ENCODE measurements around the gene ITGB8.

ITGB8 gene

DNA sequence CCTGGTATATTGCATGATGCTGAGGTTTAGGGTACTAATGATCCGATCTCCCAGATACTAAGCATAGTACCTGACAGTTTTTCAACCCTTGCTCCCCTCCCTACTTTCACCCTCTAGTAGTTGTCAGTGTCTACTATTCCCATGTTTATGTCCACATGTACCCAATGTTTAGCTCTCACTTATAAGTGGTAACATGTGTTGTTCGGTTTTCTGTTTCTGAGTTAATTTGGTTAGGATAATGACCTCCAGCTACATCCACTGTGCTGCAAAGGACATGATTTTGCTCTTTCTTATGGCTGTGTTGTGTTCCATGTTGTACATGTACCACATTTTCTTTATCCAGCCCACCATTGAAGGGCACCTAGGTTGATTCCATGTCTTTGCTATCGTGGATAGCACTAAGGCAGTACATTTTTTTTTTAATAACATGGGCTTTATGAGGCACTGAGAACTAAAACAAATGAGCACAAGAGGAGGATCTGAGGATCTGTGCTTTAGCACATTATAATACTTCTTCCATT is 28.1 kb downstream of the ITGB8 start:
- Histone ChIP-seq H3K27ac (ENCODE audit: low read length) (no peak overlapping the region), H3K9me3 (ENCODE audit: control insufficient read depth, low read depth, low read length) (no peaks in the 10 kb centered on the region), H3K9ac (ENCODE audit: low read length) (no peak overlapping the region), H3K4me1 (ENCODE audit: control insufficient read depth, low read depth, low read length) (no peaks in the 10 kb centered on the region), H3K4me3 (ENCODE audit: low read length) (no peak overlapping the region), H3K27me3 (ENCODE audit: control insufficient read depth, insufficient read depth, low read length) (no peaks in the 10 kb centered on the region), H3K36me3 (ENCODE audit: control insufficient read depth, low read depth, low read length) (no peaks in the 10 kb centered on the region)

DNA sequence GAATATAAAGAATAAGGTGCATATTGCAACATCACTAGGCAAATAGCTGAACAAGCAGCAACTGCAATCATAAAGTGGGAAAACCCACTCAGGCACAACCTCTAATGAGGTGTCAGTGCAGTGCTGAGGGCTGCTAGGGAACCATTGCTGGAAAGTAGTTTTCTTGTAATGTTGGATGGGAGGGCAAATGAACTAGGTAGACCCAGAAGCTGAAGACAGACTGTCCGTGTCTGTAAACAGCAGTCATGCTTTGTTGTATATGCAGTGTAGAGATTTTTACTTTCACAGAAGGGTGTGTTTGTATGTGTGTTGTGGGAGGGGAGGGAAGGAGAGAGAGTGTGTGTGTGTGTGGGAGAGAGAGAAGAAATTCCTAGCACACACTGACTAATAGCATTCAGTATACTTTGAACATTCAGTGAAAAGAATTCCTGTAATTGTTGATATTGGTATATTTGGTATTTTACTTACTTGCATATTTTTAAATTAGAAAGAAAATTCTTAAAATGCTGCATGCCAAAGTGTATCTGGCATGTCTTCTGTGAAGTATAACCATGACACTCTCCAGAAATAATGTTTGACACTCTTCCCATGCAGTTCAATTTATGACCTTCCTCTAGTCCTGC is 28.8 kb downstream of the ITGB8 start:
- Histone ChIP-seq H3K4me1 (ENCODE audit: control insufficient read depth, low read depth, low read length) (no peaks in the 10 kb centered on the region), H3K9me3 (ENCODE audit: control insufficient read depth, low read depth, low read length) (no peaks in the 10 kb centered on the region), H3K36me3 (ENCODE audit: control insufficient read depth, low read depth, low read length) (no peaks in the 10 kb centered on the region), H3K27ac (ENCODE audit: low read length) (no peak overlapping the region), H3K9ac (ENCODE audit: low read length) (no peak overlapping the region), H3K27me3 (ENCODE audit: control insufficient read depth, insufficient read depth, low read length) (no peaks in the 10 kb centered on the region), H3K4me3 (ENCODE audit: low read length) (no peak overlapping the region)

DNA sequence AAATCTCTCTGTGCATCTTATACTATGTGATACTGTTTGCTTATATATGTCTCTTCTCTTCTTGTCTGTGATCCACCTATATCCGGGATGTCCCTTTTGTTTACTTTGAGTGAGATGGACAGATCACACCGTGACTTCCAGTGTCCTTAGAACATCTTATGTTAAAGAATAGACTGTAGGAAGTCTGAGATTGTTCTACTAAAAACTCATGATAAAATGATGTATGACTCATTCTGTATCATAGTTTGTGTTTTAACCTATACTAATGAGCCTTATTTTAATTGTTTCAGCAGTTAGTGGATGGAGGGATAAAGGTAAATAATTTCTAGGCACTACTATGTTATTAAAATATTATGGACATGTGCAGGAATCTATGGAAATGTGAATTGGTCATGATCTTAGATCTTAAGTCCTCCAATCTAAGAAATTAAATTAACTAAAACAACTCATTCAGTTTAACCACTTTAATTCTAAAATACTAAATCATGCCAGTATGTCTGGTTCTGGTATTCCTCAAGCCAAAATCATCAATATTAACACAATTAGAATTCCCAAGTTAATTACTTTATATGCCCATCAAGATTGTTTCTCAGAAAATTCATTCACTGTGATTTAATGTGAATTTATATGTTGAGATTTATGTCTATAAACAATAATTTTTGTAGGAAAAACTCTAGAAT is 32.0 kb downstream of the ITGB8 start:
- Histone ChIP-seq H3K9me3 (ENCODE audit: control insufficient read depth, low read depth, low read length) (no peaks in the 10 kb centered on the region), H3K9ac (ENCODE audit: low read length) (no peak overlapping the region), H3K27me3 (ENCODE audit: control insufficient read depth, insufficient read depth, low read length) (no peaks in the 10 kb centered on the region), H3K27ac (ENCODE audit: low read length) (no peak overlapping the region), H3K36me3 (ENCODE audit: control insufficient read depth, low read depth, low read length) (peaks cover 4% of the 10 kb centered on the region), H3K4me3 (ENCODE audit: low read length) (no peak overlapping the region), H3K4me1 (ENCODE audit: control insufficient read depth, low read depth, low read length) (no peaks in the 10 kb centered on the region)

DNA sequence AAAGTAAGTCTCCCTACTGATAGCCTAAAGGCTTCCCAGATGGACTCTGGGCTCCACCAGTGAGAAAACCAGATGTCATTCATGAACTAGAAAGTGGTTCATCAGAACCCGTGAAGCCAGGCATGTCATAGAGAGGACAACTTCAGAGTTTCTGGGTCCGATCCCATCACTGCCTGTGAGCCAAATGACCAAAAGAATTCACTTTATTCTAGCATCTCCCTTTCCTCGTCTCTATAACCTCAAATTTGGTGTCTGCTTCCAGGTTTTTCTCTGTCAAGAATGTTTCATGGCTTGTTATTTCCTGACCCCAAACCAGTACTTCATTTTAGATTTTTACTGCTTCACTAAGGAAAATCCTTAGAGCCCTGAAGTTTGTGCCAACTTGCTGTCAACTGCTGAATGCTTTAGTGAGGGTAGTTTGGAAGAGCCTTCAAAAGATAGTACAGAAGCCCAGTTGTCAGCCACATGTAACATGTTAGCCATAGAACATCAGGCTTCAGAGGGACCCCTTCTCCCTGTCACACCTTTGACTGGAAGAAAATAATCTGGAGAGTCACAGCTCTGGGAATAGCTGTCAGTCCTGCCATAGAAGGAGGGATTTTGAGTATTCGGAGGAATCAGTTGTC is 34.0 kb downstream of the ITGB8 start:
- Histone ChIP-seq H3K4me3 (ENCODE audit: low read length) (no peak overlapping the region), H3K36me3 (ENCODE audit: control insufficient read depth, low read depth, low read length) (peaks cover 4% of the 10 kb centered on the region), H3K4me1 (ENCODE audit: control insufficient read depth, low read depth, low read length) (no peaks in the 10 kb centered on the region), H3K27me3 (ENCODE audit: control insufficient read depth, insufficient read depth, low read length) (no peaks in the 10 kb centered on the region), H3K9ac (ENCODE audit: low read length) (no peak overlapping the region), H3K27ac (ENCODE audit: low read length) (no peak overlapping the region), H3K9me3 (ENCODE audit: control insufficient read depth, low read depth, low read length) (no peaks in the 10 kb centered on the region)

DNA sequence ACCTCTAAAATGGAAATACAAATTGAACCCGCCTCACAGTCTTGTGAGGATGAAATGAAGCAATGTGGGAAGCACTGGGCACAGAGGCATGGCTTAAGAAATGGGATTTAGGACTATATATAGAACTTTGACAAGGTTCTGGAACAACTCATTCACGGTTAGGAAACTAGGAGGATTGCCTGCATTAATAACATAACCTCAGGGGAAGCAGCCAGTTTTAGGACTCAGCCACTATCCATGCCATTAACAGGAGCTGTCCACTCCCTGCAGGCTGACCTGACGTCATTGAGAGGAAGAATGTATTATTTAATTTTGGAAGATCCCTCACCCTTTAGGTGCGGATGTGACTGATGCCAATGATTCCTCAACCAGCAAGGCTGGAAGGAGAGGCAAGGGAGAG is 34.8 kb downstream of the ITGB8 start:
- Histone ChIP-seq H3K36me3 (ENCODE audit: control insufficient read depth, low read depth, low read length) (peaks cover 4% of the 10 kb centered on the region), H3K9me3 (ENCODE audit: control insufficient read depth, low read depth, low read length) (no peaks in the 10 kb centered on the region), H3K4me1 (ENCODE audit: control insufficient read depth, low read depth, low read length) (no peaks in the 10 kb centered on the region), H3K27ac (ENCODE audit: low read length) (no peak overlapping the region), H3K27me3 (ENCODE audit: control insufficient read depth, insufficient read depth, low read length) (no peaks in the 10 kb centered on the region), H3K4me3 (ENCODE audit: low read length) (no peak overlapping the region), H3K9ac (ENCODE audit: low read length) (no peak overlapping the region)

DNA sequence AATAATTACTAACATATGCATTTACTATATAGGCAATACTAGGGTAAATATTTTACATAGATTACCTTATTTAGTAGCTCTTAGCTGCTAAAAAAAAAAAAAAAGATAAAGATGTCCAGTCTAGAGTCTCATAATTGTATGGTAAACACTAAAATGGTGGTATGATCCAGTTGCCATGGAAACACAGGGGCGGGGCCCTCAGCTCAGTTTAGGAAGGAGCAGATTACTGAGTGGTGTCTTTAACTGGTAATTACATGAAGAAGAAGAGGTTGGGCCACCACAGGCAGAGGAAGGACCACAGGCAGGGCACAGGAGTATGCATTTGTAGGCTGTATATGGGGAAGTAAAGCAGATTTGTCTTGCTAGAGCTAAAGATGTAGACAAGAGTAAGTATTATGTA is 43.7 kb downstream of the ITGB8 start:
- no peaks in the 10 kb centered on the region for H3K36me3 ChIP-seq (ENCODE audit: control insufficient read depth, low read depth, low read length)
- H3K9me3 ChIP-seq (ENCODE audit: control insufficient read depth, low read depth, low read length): no peaks in the 10 kb centered on the region
- no peak overlapping the region for H3K9ac ChIP-seq (ENCODE audit: low read length)
- no peaks in the 10 kb centered on the region for H3K27me3 ChIP-seq (ENCODE audit: control insufficient read depth, insufficient read depth, low read length)
- H3K4me1 ChIP-seq (ENCODE audit: control insufficient read depth, low read depth, low read length): no peaks in the 10 kb centered on the region
- no peak overlapping the region for H3K4me3 ChIP-seq (ENCODE audit: low read length)
- no peak overlapping the region for H3K27ac ChIP-seq (ENCODE audit: low read length)

DNA sequence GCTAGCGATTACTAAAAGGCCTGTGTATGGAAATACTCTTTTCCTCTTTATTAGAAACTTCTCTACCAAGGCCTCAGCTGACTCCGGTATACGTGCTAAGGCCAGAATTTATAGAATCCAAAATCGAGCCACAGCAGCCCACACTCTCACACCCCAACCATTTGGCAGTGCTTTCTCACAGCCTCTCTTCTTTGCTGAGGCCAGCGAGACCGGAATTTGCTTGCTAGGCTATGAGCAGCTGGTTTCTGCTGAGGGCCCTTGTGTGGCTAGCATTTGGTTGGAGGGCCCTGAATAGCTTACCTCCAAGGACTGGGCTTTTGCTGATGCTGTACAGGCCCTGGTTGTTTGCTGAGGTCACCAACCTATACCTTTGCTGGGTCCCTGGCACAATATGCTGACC is 46.1 kb downstream of the ITGB8 start:
- Histone ChIP-seq H3K27me3 (ENCODE audit: control insufficient read depth, insufficient read depth, low read length) (no peaks in the 10 kb centered on the region), H3K9ac (ENCODE audit: low read length) (no peak overlapping the region), H3K4me3 (ENCODE audit: low read length) (no peak overlapping the region), H3K27ac (ENCODE audit: low read length) (no peak overlapping the region), H3K9me3 (ENCODE audit: control insufficient read depth, low read depth, low read length) (no peaks in the 10 kb centered on the region), H3K4me1 (ENCODE audit: control insufficient read depth, low read depth, low read length) (no peaks in the 10 kb centered on the region), H3K36me3 (ENCODE audit: control insufficient read depth, low read depth, low read length) (peaks cover 10% of the 10 kb centered on the region)

DNA sequence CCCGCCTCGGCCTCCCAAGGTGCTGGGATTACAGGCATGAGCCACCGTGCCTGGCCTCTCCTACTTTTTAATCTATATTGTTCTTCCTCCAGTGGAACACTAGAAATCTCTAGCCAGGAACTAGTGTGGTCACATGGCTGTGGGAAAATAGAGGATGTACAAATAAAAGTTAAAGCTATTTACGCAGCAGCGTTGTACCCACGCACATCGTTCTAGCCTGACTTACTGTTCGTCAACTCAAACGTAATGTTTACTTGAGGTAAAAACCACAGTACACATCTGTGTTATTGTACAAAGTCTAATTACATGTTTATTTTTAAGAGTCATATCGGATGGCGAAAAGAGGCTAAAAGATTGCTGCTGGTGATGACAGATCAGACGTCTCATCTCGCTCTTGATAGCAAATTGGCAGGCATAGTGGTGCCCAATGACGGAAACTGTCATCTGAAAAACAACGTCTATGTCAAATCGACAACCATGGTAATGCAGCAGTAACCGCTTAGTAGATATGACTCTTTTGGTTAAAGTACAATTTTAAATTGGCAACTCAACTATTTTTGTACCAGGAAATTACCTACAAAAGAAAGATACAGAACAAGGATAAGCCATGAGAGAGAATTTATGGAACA is 50.8 kb downstream of the ITGB8 start:
- no peak overlapping the region for H3K9ac ChIP-seq (ENCODE audit: low read length)
- H3K27ac ChIP-seq (ENCODE audit: low read length): no peak overlapping the region
- H3K9me3 ChIP-seq (ENCODE audit: control insufficient read depth, low read depth, low read length): no peaks in the 10 kb centered on the region
- no peak overlapping the region for H3K4me3 ChIP-seq (ENCODE audit: low read length)
- no peaks in the 10 kb centered on the region for H3K4me1 ChIP-seq (ENCODE audit: control insufficient read depth, low read depth, low read length)
- no peaks in the 10 kb centered on the region for H3K27me3 ChIP-seq (ENCODE audit: control insufficient read depth, insufficient read depth, low read length)
- H3K36me3 ChIP-seq (ENCODE audit: control insufficient read depth, low read depth, low read length): peaks cover 14% of the 10 kb centered on the region

DNA sequence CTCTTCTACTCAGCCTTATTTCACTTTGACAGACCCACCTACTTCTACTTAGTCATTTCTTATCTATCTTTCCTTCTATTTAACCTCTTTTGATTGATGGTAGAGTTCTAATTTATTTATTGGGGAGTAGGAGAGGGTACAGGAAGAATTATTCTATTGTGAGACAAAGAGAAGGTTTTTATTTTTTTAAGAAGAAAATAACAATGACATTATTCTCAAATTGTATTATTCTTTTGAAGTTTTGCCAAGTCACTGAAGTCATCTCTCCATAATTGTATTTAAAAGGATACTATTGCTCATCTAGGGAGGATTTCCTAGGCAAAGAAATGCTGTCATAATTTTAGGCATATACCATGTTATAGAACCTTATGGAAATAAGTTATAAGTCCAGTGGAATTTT is 52.7 kb downstream of the ITGB8 start:
- Histone ChIP-seq H3K4me1 (ENCODE audit: control insufficient read depth, low read depth, low read length) (no peaks in the 10 kb centered on the region), H3K4me3 (ENCODE audit: low read length) (no peak overlapping the region), H3K9me3 (ENCODE audit: control insufficient read depth, low read depth, low read length) (no peaks in the 10 kb centered on the region), H3K27ac (ENCODE audit: low read length) (no peak overlapping the region), H3K27me3 (ENCODE audit: control insufficient read depth, insufficient read depth, low read length) (no peaks in the 10 kb centered on the region), H3K9ac (ENCODE audit: low read length) (no peak overlapping the region), H3K36me3 (ENCODE audit: control insufficient read depth, low read depth, low read length) (peaks cover 14% of the 10 kb centered on the region)

DNA sequence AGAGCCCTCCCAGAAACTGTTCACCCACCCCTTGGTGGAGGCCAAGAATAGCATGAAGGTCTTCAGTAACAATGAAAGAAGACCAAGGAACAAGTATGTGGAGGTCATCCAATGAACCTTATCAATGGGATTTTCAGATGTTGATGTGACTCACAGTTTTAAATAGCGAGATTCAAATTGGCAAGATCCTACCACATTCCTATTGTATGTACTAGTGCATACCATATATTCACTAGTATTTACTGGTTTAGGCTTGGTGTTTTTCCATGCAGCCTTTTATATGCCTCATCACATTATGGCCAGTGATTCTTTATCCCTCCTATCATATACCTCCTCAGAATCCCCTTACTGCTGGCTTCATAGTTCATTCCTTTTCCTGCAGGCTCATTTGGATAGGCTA is 54.4 kb downstream of the ITGB8 start:
- Histone ChIP-seq H3K4me1 (ENCODE audit: control insufficient read depth, low read depth, low read length) (no peaks in the 10 kb centered on the region), H3K9me3 (ENCODE audit: control insufficient read depth, low read depth, low read length) (no peaks in the 10 kb centered on the region), H3K27ac (ENCODE audit: low read length) (no peak overlapping the region), H3K36me3 (ENCODE audit: control insufficient read depth, low read depth, low read length) (peaks cover 14% of the 10 kb centered on the region), H3K4me3 (ENCODE audit: low read length) (no peak overlapping the region), H3K9ac (ENCODE audit: low read length) (no peak overlapping the region), H3K27me3 (ENCODE audit: control insufficient read depth, insufficient read depth, low read length) (no peaks in the 10 kb centered on the region)

DNA sequence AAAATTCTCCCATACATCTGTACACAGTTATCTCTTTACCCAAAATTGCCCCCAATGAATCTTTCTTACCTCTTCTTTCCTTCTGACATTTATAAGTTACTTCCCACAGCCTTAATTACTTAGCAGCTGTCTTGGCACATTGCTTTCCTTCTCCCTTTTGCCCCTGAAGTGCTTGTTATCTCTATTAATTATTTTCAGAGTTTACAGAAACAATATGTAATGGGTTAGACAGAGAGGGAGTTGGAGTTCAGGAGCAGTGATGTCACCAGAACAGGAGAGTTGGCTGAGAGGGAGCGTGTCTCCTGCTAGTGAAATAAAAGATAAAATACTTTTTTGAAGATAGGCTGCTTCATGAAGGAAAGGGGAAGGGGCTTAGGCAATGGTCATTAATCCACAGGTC is 57.4 kb downstream of the ITGB8 start:
- Histone ChIP-seq H3K27me3 (ENCODE audit: control insufficient read depth, insufficient read depth, low read length) (no peaks in the 10 kb centered on the region), H3K9ac (ENCODE audit: low read length) (no peak overlapping the region), H3K36me3 (ENCODE audit: control insufficient read depth, low read depth, low read length) (peaks cover 6% of the 10 kb centered on the region), H3K9me3 (ENCODE audit: control insufficient read depth, low read depth, low read length) (no peaks in the 10 kb centered on the region), H3K27ac (ENCODE audit: low read length) (no peak overlapping the region), H3K4me1 (ENCODE audit: control insufficient read depth, low read depth, low read length) (no peaks in the 10 kb centered on the region), H3K4me3 (ENCODE audit: low read length) (no peak overlapping the region)
